ENCODE measurements around the gene CAT. TPM values are rescaled to one million over a fixed set of nuclear protein-coding genes. Genes with fewer than 3 reads are reported as not detected.

CAT gene
- total RNA-seq, 2 experiments from 2014 or later, result 40.0 to 45.1 TPM

- Mint-ChIP-seq H3K4me3 (no peak overlapping the region), H3K4me1 (no peaks in the 10 kb centered on the region), H3K27ac (no peak overlapping the region), H3K9me3 (no peaks in the 10 kb centered on the region), H3K27me3 (peaks cover 16% of the 10 kb centered on the region), H3K36me3 (ENCODE audit: low read depth) (peaks cover 1% of the 10 kb centered on the region)
- DNase-seq, result no peak
- ChIA-PET CTCF (interaction anchor here (1.3 kb wide), 1 partner anchor 9 kb away, joined by 6 read pairs; no protein-coding TSS in a partner anchor), POLR2A (no interaction called here)
Observed at GRCh38 chr11:34476849-34477248, 38.1 kb downstream of the CAT start.

GRCh38 chr11:34478845-34479663 lies 40.3 kb downstream of the CAT start:
- POLR2A ChIA-PET, result no interaction called here
- H3K4me3 Mint-ChIP-seq, result no peak overlapping the region
- H3K9me3 Mint-ChIP-seq, result no peaks in the 10 kb centered on the region
- H3K36me3 Mint-ChIP-seq (ENCODE audit: low read depth), result no peaks in the 10 kb centered on the region
- no peak overlapping the region for H3K27ac Mint-ChIP-seq
- CTCF ChIA-PET, result interaction anchor here (0.7 kb wide), 1 partner anchor 20 kb away, joined by 7 read pairs; no protein-coding TSS in a partner anchor
- H3K4me1 Mint-ChIP-seq, result no peaks in the 10 kb centered on the region
- peaks cover 16% of the 10 kb centered on the region for H3K27me3 Mint-ChIP-seq
- no peak for DNase-seq

- Mint-ChIP-seq H3K4me3 (no peak overlapping the region), H3K36me3 (ENCODE audit: low read depth) (no peaks in the 10 kb centered on the region), H3K4me1 (no peaks in the 10 kb centered on the region), H3K27ac (no peak overlapping the region), H3K9me3 (no peaks in the 10 kb centered on the region), H3K27me3 (peaks cover 16% of the 10 kb centered on the region)
- ChIA-PET POLR2A (no interaction called here), CTCF (interaction anchor here (0.7 kb wide), 1 partner anchor 838 kb away, joined by 3 read pairs; no protein-coding TSS in a partner anchor)
- DNase-seq, result no peak
Observed at GRCh38 chr11:34480314-34480713, 41.6 kb downstream of the CAT start.

- H3K27me3 Mint-ChIP-seq, result peaks cover 16% of the 10 kb centered on the region
- CTCF ChIA-PET, result no interaction called here
Observed at GRCh38 chr11:34481307-34481706, 42.6 kb downstream of the CAT start.

GRCh38 chr11:34483106-34483874 lies 44.6 kb downstream of the CAT start:
- H3K36me3 Mint-ChIP-seq (ENCODE audit: low read depth), result no peaks in the 10 kb centered on the region
- no peak for DNase-seq
- H3K4me1 Mint-ChIP-seq, result no peaks in the 10 kb centered on the region
- H3K9me3 Mint-ChIP-seq, result no peaks in the 10 kb centered on the region
- POLR2A ChIA-PET, result no interaction called here
- CTCF ChIA-PET, result no interaction called here
- H3K4me3 Mint-ChIP-seq, result no peak overlapping the region
- H3K27me3 Mint-ChIP-seq, result peaks cover 16% of the 10 kb centered on the region
- H3K27ac Mint-ChIP-seq, result no peak overlapping the region

More at GRCh38 chr11:34481307-34481706, 42.6 kb downstream of the CAT start:
- H3K27ac Mint-ChIP-seq, result no peak overlapping the region
- POLR2A ChIA-PET, result no interaction called here
- H3K4me3 Mint-ChIP-seq, result no peak overlapping the region
- no peak for DNase-seq
- H3K4me1 Mint-ChIP-seq, result no peaks in the 10 kb centered on the region
- H3K36me3 Mint-ChIP-seq (ENCODE audit: low read depth), result no peaks in the 10 kb centered on the region
- no peaks in the 10 kb centered on the region for H3K9me3 Mint-ChIP-seq

GRCh38 chr11:34487430-34487829 lies 48.7 kb downstream of the CAT start:
- Mint-ChIP-seq H3K36me3 (ENCODE audit: low read depth) (no peaks in the 10 kb centered on the region), H3K27me3 (no peaks in the 10 kb centered on the region), H3K4me3 (no peak overlapping the region), H3K27ac (no peak overlapping the region), H3K9me3 (no peaks in the 10 kb centered on the region), H3K4me1 (no peaks in the 10 kb centered on the region)
- ChIA-PET CTCF (no interaction called here), POLR2A (no interaction called here)
- DNase-seq, result no peak

- no peaks in the 10 kb centered on the region for H3K27me3 Mint-ChIP-seq
- DNase-seq, result no peak
- H3K4me3 Mint-ChIP-seq, result no peak overlapping the region
- no peaks in the 10 kb centered on the region for H3K9me3 Mint-ChIP-seq
- no peak overlapping the region for H3K27ac Mint-ChIP-seq
- POLR2A ChIA-PET, result interaction anchor here (0.6 kb wide), 1 partner anchor 39 kb away, joined by 3 read pairs; no protein-coding TSS in a partner anchor
- no peaks in the 10 kb centered on the region for H3K36me3 Mint-ChIP-seq (ENCODE audit: low read depth)
- H3K4me1 Mint-ChIP-seq, result no peaks in the 10 kb centered on the region
- CTCF ChIA-PET, result interaction anchor here (0.6 to 1.7 kb wide), 2 partner anchors 9 to 1751 kb away, joined by 3 read pairs; no protein-coding TSS in a partner anchor
Observed at GRCh38 chr11:34488855-34489557, 50.3 kb downstream of the CAT start.

- no peaks in the 10 kb centered on the region for H3K9me3 Mint-ChIP-seq
- H3K27me3 Mint-ChIP-seq, result no peaks in the 10 kb centered on the region
- DNase-seq, result no peak
- ChIA-PET CTCF (interaction anchor here (1.7 kb wide), 1 partner anchor 8 kb away, joined by 3 read pairs; no protein-coding TSS in a partner anchor), POLR2A (no interaction called here)
- H3K27ac Mint-ChIP-seq, result no peak overlapping the region
- no peaks in the 10 kb centered on the region for H3K4me1 Mint-ChIP-seq
- H3K4me3 Mint-ChIP-seq, result no peak overlapping the region
- no peaks in the 10 kb centered on the region for H3K36me3 Mint-ChIP-seq (ENCODE audit: low read depth)
Observed at GRCh38 chr11:34490304-34490703, 51.6 kb downstream of the CAT start.

GRCh38 chr11:34492806-34493414 lies 54.2 kb downstream of the CAT start:
- no peaks in the 10 kb centered on the region for H3K36me3 Mint-ChIP-seq (ENCODE audit: low read depth)
- peak; percentile 33 for DNase-seq
- H3K27me3 Mint-ChIP-seq, result no peaks in the 10 kb centered on the region
- no peak overlapping the region for H3K4me3 Mint-ChIP-seq
- no peak overlapping the region for H3K27ac Mint-ChIP-seq
- H3K4me1 Mint-ChIP-seq, result no peaks in the 10 kb centered on the region
- ChIA-PET POLR2A (no interaction called here), CTCF (interaction anchor here (0.6 to 1.3 kb wide), 2 partner anchors 127 to 635 kb away, joined by 3 read pairs; no protein-coding TSS in a partner anchor)
- no peaks in the 10 kb centered on the region for H3K9me3 Mint-ChIP-seq

GRCh38 chr11:34493468-34493867 lies 54.7 kb downstream of the CAT start:
- H3K27ac Mint-ChIP-seq, result no peak overlapping the region
- POLR2A ChIA-PET, result no interaction called here
- H3K36me3 Mint-ChIP-seq (ENCODE audit: low read depth), result no peaks in the 10 kb centered on the region
- DNase-seq, result no peak
- no peak overlapping the region for H3K4me3 Mint-ChIP-seq
- CTCF ChIA-PET, result no interaction called here
- H3K9me3 Mint-ChIP-seq, result no peaks in the 10 kb centered on the region
- H3K4me1 Mint-ChIP-seq, result no peaks in the 10 kb centered on the region
- peaks cover under 1% of the 10 kb centered on the region for H3K27me3 Mint-ChIP-seq

GRCh38 chr11:34493926-34494595 lies 55.3 kb downstream of the CAT start:
- CTCF ChIA-PET, result interaction anchor here (0.6 kb wide), 1 partner anchor 113 kb away, joined by 4 read pairs; no protein-coding TSS in a partner anchor

GRCh38 chr11:34495239-34495723 lies 56.5 kb downstream of the CAT start:
- Mint-ChIP-seq H3K27me3 (peaks cover 4% of the 10 kb centered on the region), H3K4me3 (no peak overlapping the region), H3K27ac (no peak overlapping the region), H3K9me3 (no peaks in the 10 kb centered on the region), H3K36me3 (ENCODE audit: low read depth) (no peaks in the 10 kb centered on the region), H3K4me1 (no peaks in the 10 kb centered on the region)
- DNase-seq, result no peak
- ChIA-PET CTCF (no interaction called here), POLR2A (no interaction called here)

More at GRCh38 chr11:34493926-34494595, 55.3 kb downstream of the CAT start:
- peaks cover 4% of the 10 kb centered on the region for H3K27me3 Mint-ChIP-seq
- POLR2A ChIA-PET, result no interaction called here
- H3K4me3 Mint-ChIP-seq, result no peak overlapping the region
- H3K36me3 Mint-ChIP-seq (ENCODE audit: low read depth), result no peaks in the 10 kb centered on the region
- no peaks in the 10 kb centered on the region for H3K9me3 Mint-ChIP-seq
- no peak for DNase-seq
- H3K27ac Mint-ChIP-seq, result no peak overlapping the region
- no peaks in the 10 kb centered on the region for H3K4me1 Mint-ChIP-seq

Data from activated CD4-positive, alpha-beta T cell treated with anti-CD3 and anti-CD28 coated beads, Interleukin-2, amount 10 ng/mL, durations not matched to agents 7 days and 5 days (primary cell).